Measurements from ENCODE around the gene KIAA2012.

The KIAA2012 gene

DNA sequence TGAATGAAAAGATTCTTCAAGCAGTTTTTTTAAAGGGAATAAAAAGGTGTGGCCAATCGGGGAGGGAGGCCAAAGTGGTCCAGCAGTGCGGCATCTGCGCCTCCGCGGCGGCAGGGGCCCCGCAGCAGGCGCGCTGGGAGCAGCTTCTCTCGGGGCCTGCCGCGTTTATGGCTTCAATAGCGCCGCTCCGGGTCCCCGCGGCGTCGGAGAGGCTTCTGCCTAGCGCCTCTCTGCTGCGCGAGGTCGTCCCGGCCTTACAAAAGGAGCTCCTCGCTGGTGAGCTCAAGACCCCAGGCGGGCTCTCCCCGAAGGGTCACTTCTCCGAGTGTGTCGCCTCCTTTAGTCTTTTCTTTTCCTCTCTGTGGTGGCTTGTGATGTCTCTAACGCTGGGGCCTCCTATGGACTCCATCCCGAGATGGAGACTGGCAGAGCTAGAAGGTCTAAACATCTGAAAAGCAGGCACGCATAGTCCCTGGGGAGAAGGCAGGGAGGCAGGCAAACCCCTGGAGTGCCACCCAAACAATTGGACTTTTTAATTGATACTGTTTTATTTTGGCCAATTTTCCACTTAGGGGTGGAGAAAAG lies 98.3 kb downstream of the KIAA2012 start:
- peak in 1 of 2 donors; percentile 22 for DNase-seq (ENCODE audit: low read depth in 2 of 2)
- TF ChIP-seq, protein P1, sequence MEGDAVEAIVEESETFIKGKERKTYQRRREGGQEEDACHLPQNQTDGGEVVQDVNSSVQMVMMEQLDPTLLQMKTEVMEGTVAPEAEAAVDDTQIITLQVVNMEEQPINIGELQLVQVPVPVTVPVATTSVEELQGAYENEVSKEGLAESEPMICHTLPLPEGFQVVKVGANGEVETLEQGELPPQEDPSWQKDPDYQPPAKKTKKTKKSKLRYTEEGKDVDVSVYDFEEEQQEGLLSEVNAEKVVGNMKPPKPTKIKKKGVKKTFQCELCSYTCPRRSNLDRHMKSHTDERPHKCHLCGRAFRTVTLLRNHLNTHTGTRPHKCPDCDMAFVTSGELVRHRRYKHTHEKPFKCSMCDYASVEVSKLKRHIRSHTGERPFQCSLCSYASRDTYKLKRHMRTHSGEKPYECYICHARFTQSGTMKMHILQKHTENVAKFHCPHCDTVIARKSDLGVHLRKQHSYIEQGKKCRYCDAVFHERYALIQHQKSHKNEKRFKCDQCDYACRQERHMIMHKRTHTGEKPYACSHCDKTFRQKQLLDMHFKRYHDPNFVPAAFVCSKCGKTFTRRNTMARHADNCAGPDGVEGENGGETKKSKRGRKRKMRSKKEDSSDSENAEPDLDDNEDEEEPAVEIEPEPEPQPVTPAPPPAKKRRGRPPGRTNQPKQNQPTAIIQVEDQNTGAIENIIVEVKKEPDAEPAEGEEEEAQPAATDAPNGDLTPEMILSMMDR (IDR thresholded peaks at IDR 0.05; ENCODE audit: low read depth, low read length): no peak
- H3K4me3 ChIP-seq (replicated peaks in 1 of 2; ENCODE audit: low read depth in 2 of 2, low read length in 2 of 2): no peak overlapping the region

DNA sequence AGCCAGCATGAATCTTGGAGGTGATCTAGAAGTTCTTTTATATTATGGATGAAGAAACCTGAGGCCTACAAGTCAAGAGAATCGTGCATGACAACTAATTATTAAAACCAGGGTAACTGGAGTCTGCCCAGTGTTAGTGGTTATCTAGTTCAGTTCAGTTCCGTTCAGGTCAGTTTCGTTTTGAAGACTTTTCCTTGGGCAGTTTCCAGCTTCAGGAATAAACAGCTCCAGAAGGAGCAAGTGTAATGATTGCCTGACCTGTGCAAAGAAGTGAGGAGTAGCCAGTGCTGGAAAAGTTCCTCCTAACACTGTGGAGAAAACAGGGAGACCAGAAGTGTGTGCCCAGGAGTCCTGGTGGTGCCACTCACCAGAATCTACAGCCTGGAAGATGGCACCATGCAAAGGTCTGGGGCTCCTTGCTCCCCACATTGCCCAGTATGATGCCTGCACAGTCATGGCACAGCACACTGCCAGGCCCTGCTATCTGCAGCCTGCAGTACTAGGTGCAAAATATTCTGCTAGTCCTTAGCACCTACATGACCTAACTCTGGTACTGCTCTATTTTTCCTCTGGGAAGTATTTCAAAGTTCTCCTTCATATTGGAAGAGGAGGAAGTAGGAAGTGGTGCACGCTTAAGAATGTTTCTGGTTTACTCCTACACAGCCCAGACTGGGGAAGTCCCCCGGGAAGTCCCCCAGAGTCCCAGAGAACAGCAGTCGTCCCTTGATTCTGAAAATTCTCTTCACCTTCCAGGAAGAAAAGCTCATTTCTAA lies 99.6 kb downstream of the KIAA2012 start:
- no peak for DNase-seq (ENCODE audit: low read depth in 2 of 2)
- TF ChIP-seq, protein P1 (IDR thresholded peaks at IDR 0.05; ENCODE audit: low read depth, low read length): no peak
- H3K4me3 ChIP-seq (replicated peaks in 1 of 2; ENCODE audit: low read depth in 2 of 2, low read length in 2 of 2): no peak overlapping the region

DNA sequence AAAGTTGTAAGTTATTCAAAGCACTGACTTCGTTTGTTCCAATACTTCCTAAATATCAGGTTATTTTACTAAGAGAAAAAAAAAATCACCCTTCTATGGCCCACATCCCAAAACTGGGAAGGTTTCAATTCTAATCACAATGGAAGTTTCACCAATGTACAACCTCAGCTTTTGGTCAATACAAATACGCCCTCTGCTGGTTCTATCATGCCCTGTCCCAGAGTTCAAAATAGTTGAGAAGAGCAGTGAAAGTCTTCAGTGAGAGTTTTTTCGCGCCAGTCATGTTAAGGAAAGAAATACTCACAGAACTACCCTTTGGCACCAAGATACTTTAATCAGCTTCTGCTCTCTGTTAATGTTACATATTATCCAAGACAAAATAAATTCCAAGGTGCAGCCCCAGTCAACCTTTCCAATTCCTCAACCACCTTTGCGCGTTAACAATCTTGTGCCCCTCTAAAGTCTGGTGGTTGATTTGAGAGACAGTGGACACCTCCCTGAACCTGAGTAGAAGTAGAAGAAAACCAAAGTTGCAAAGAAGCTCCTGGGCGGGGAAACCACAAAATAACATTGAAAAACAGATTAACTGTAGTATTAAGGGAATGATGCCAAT lies 105.4 kb downstream of the KIAA2012 start:
- no peak overlapping the region for H3K4me3 ChIP-seq (replicated peaks in 1 of 2; ENCODE audit: low read depth in 2 of 2, low read length in 2 of 2)
- peak; percentile 74 to 77 for DNase-seq (ENCODE audit: low read depth in 2 of 2)
- TF ChIP-seq, protein P1 (IDR thresholded peaks at IDR 0.05; ENCODE audit: low read depth, low read length): peak; percentile 80

DNA sequence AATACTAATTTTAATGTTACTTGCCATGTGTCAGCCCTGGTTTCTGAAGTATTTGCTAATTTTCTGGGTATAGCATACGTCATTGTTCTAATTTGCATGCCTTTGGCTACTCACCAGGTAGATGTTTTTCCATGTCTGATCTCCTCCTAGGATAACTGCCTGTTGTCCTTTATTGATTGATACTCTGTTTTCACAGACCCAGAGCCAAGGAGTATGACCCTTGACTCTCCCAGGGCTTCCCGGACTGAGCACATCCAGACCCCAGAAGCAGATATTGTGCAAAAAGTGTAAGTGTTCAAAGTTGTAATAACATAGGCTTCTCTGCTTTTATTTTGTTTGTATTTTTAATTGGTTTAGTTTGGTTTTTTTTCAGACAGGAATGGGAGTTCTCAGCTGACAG lies 111.5 kb downstream of the KIAA2012 start:
- H3K4me3 ChIP-seq (replicated peaks in 1 of 2; ENCODE audit: low read depth in 2 of 2, low read length in 2 of 2): no peak overlapping the region
- TF ChIP-seq, protein P1 (IDR thresholded peaks at IDR 0.05; ENCODE audit: low read depth, low read length): no peak
- no peak for DNase-seq (ENCODE audit: low read depth in 2 of 2)

DNA sequence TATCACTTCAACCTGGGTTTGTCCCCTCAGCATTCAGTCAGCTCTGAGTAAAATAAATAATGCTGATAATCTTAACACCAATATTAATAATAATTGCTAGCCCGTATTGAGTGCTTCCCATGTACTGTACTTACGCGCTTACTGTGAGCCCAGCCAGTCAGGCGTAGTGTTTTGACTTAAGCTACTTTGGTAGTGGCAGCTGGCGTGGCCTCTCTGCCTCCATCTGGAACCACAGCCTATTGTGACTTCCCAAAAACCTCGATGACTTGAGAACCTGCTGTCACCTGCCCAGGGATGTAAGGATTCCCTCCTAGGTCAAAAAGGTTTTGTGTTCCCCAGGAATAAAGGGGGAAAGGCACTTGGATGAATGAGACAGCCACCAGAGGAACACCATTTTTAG lies 112.1 kb downstream of the KIAA2012 start:
- no peak for DNase-seq (ENCODE audit: low read depth in 2 of 2)
- TF ChIP-seq, protein P1 (IDR thresholded peaks at IDR 0.05; ENCODE audit: low read depth, low read length): no peak
- no peak overlapping the region for H3K4me3 ChIP-seq (replicated peaks in 1 of 2; ENCODE audit: low read depth in 2 of 2, low read length in 2 of 2)

DNA sequence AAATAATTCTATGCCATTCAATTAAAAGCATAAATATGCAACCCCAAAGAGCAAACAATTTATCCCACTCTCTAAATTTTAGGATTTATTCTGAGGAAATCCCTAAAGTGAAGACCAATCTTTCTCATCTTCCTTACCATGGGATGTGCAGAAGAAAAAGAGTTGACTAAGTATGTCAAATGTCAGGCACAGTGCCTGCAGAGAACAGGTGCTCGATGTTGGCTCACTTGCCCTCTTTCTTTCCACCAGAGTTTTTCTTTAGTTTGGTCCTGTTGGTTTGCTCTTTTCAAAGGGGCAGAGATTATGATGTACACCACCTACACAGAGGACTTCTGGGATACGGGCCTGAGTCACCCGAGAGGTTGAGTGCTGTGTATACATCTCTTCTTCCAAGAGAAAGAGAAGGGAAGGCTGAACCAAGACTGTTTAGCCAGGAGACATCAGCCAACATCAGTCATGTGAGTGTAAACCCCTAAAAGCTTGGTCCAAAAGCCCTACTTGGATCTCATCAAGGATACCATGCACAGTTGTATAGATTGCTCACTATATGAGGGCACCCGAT lies 113.7 kb downstream of the KIAA2012 start:
- no peak for DNase-seq (ENCODE audit: low read depth in 2 of 2)
- TF ChIP-seq, protein P1 (IDR thresholded peaks at IDR 0.05; ENCODE audit: low read depth, low read length): no peak
- no peak overlapping the region for H3K4me3 ChIP-seq (replicated peaks in 1 of 2; ENCODE audit: low read depth in 2 of 2, low read length in 2 of 2)

Data from cardiac fibroblast (primary cell).